Activated B cell treated with CpG ODN at 0.5 μM for 24 hours (primary cell): Measurements from ENCODE around the gene NUP160. TPM values are rescaled to one million over a fixed set of nuclear protein-coding genes. Genes with fewer than 3 reads are reported as not detected.
A peak's percentile ranks its signal among the peaks of the same experiment; 100 is the strongest.
"Not testable (repeated sequence)": the region's sequence is repeated elsewhere in the genome, so short reads cannot be mapped to it uniquely, and the experiment has no call there.

Experiments used
- ATAC-seq: fragments of 200-7000 bp; cut with Tn5 transposase; one replicate; pipeline ENCODE4 v1.10.0; 2021; ENCODE audit warnings: low read depth, mild to moderate bottlenecking, moderate library complexity
- CTCF ChIA-PET: fragments of 350-600 bp; sonication (Branson Sonifier 250); formaldehyde crosslinking; loops from one replicate; lab custom pipeline; 2021; ENCODE audit warnings: antibody characterized with exemption; lab: Charles Lee
- POLR2A ChIA-PET: fragments of 350-600 bp; sonication (Branson Sonifier 250); formaldehyde crosslinking; loops from one replicate; lab custom pipeline; 2021; ENCODE audit warnings: antibody characterized with exemption; lab: Charles Lee
- DNase-seq: peaks from one replicate; pipeline ENCODE4 v3.0.0; 2022
- H3K27ac Mint-ChIP-seq: one replicate; pipeline ENCODE4 v1.8.0; 2020; ENCODE audit warnings: mixed read lengths
- H3K27me3 Mint-ChIP-seq: one replicate; pipeline ENCODE4 v1.8.0; 2021; ENCODE audit warnings: mixed read lengths
- H3K36me3 Mint-ChIP-seq: one replicate; pipeline ENCODE4 v1.8.0; 2021; ENCODE audit warnings: low read depth, mixed read lengths
- H3K4me1 Mint-ChIP-seq: one replicate; pipeline ENCODE4 v1.8.0; 2021; ENCODE audit warnings: mixed read lengths
- H3K4me3 Mint-ChIP-seq: one replicate; pipeline ENCODE4 v1.8.0; 2020; ENCODE audit warnings: mild to moderate bottlenecking, mixed read lengths
- H3K9me3 Mint-ChIP-seq: one replicate; pipeline ENCODE4 v1.8.0; 2020; ENCODE audit warnings: mixed read lengths
- CTCF ChIP-seq: fragments of 200-600 bp; IDR thresholded peaks from one replicate; pipeline ENCODE4 v1.8.0; 2022; ENCODE audit warnings: antibody characterized with exemption, mild to moderate bottlenecking
- intact Hi-C: fragments of 100-400 bp; cut with micrococcal nuclease; formaldehyde crosslinking; loops from one replicate; pipeline ENCODE4 v1.15.1; 2024
- total RNA-seq: library from RNA; stranded (reverse); gene quantifications from 2 replicates; pipeline ENCODE4 v1.2.3, GENCODE V29; 2022

Gene NUP160
- total RNA-seq, 1 donor from 2014 or later, result 70.8 TPM

GRCh38 chr11:47891886-47892285, 43.7 kb upstream of the NUP160 start:
- H3K9me3 Mint-ChIP-seq, result peaks cover 2% of the 10 kb centered on the region
- ChIA-PET POLR2A (no interaction called here), CTCF (interaction anchor here (1.1 kb wide), 1 partner anchor 215 kb away, joined by 3 read pairs; no protein-coding TSS in a partner anchor)
- ATAC-seq (no peak), DNase-seq (no peak)
- no peak overlapping the region for H3K27ac Mint-ChIP-seq
- H3K4me1 Mint-ChIP-seq, result peaks cover 13% of the 10 kb centered on the region
- no peak overlapping the region for H3K4me3 Mint-ChIP-seq
- no peak for TF ChIP-seq CTCF
- H3K27me3 Mint-ChIP-seq, result no peaks in the 10 kb centered on the region
- intact Hi-C loops, result no loop called here
- H3K36me3 Mint-ChIP-seq, result no peaks in the 10 kb centered on the region

- Mint-ChIP-seq H3K4me3 (no peak overlapping the region), H3K27me3 (no peaks in the 10 kb centered on the region), H3K36me3 (no peaks in the 10 kb centered on the region), H3K27ac (no peak overlapping the region), H3K4me1 (peaks cover 23% of the 10 kb centered on the region), H3K9me3 (no peaks in the 10 kb centered on the region)
- TF ChIP-seq CTCF, result no peak
- POLR2A ChIA-PET, result interaction anchor here (0.6 kb wide), 1 partner anchor 16 kb away, joined by 3 read pairs; no protein-coding TSS in a partner anchor
- intact Hi-C loops, result no loop called here
- CTCF ChIA-PET, result no interaction called here
- DNase-seq, result no peak
- ATAC-seq, result no peak
These were observed 41.7 kb upstream of the NUP160 start for GRCh38 chr11:47889714-47890441.

- CTCF ChIA-PET, result no interaction called here
- intact Hi-C loops, result no loop called here
- Mint-ChIP-seq H3K9me3 (no peaks in the 10 kb centered on the region), H3K27me3 (no peaks in the 10 kb centered on the region), H3K36me3 (no peaks in the 10 kb centered on the region), H3K27ac (no peak overlapping the region), H3K4me1 (peaks cover 23% of the 10 kb centered on the region), H3K4me3 (no peak overlapping the region)
- no peak for TF ChIP-seq CTCF
- ATAC-seq, result no peak
- POLR2A ChIA-PET, result interaction anchor here (0.6 kb wide), 1 partner anchor 675 kb away, joined by 6 read pairs; no protein-coding TSS in a partner anchor
- DNase-seq, result no peak
These were observed 39.9 kb upstream of the NUP160 start for GRCh38 chr11:47887910-47888569.

- POLR2A ChIA-PET, result interaction anchor here (0.7 to 1.4 kb wide), 2 partner anchors 31 to 32 kb away, joined by 5 read pairs; no protein-coding TSS in a partner anchor
- no peak overlapping the region for H3K4me3 Mint-ChIP-seq
- no peaks in the 10 kb centered on the region for H3K9me3 Mint-ChIP-seq
- no peak for ATAC-seq
- no peaks in the 10 kb centered on the region for H3K27me3 Mint-ChIP-seq
- DNase-seq, result no peak
- no peaks in the 10 kb centered on the region for H3K36me3 Mint-ChIP-seq
- no peak for TF ChIP-seq CTCF
- intact Hi-C loops, result no loop called here
- H3K4me1 Mint-ChIP-seq, result peaks cover 27% of the 10 kb centered on the region
- peak overlapping the region; percentile 37 for H3K27ac Mint-ChIP-seq
- CTCF ChIA-PET, result interaction anchor here (1.3 kb wide), 1 partner anchor 48 kb away, joined by 3 read pairs; no protein-coding TSS in a partner anchor
These were observed 37.9 kb upstream of the NUP160 start for GRCh38 chr11:47886096-47886495.

- ATAC-seq, CTCF ChIA-PET, H3K27ac Mint-ChIP-seq, H3K4me3 Mint-ChIP-seq, intact Hi-C loops, POLR2A ChIA-PET, DNase-seq, H3K36me3 Mint-ChIP-seq, H3K27me3 Mint-ChIP-seq, H3K9me3 Mint-ChIP-seq: not testable (repeated sequence)
- peaks cover 37% of the 10 kb centered on the region for H3K4me1 Mint-ChIP-seq
These were observed 34.3 kb upstream of the NUP160 start for GRCh38 chr11:47882437-47882836.
